ENCODE measurements around the gene RASD2. TPM values are rescaled to one million over a fixed set of nuclear protein-coding genes. Genes with fewer than 3 reads are reported as not detected.

RASD2 gene
- total RNA-seq, 3 donors from 2014 or later (not counting 1 experiment from before 2014, with no cell fraction given): 0.20 to 0.64 (median 0.20) TPM

- Histone ChIP-seq H3K27me3 (ENCODE audit: control insufficient read depth, insufficient read depth, low read length) (no peaks in the 10 kb centered on the region), H3K9me3 (ENCODE audit: control insufficient read depth, insufficient read depth, low read length) (no peaks in the 10 kb centered on the region), H3K36me3 (ENCODE audit: control insufficient read depth, insufficient read depth, low read length) (no peaks in the 10 kb centered on the region), H3K27ac (ENCODE audit: low read length) (no peak overlapping the region), H3K4me3 (ENCODE audit: low read length) (no peak overlapping the region), H3K4me1 (ENCODE audit: control insufficient read depth, insufficient read depth, low read length) (peaks cover 9% of the 10 kb centered on the region)
- intact Hi-C loops (cut with micrococcal nuclease): no loop called here
- Mint-ChIP-seq H3K27ac (no peak overlapping the region), H3K9me3 (no peaks in the 10 kb centered on the region), H3K4me1 (peaks cover 7 to 15% of the 10 kb centered on the region in 2 donors), H3K36me3 (no peaks in the 10 kb centered on the region), H3K4me3 (no peak overlapping the region), H3K27me3 (ENCODE audit: low read depth in 2 of 2) (peaks cover 0 to 10% of the 10 kb centered on the region in 2 donors)
- TF ChIP-seq CTCF (IDR thresholded peaks at IDR 0.05): no peak
- WGBS (ENCODE audit: insufficient coverage): 93% methylated on average over 2 of the region's 2 CpGs
- ATAC-seq (no peak), DNase-seq (no peak)
Measured at GRCh38 chr22:35553341-35553740, 12.7 kb downstream of the RASD2 start.

DNA sequence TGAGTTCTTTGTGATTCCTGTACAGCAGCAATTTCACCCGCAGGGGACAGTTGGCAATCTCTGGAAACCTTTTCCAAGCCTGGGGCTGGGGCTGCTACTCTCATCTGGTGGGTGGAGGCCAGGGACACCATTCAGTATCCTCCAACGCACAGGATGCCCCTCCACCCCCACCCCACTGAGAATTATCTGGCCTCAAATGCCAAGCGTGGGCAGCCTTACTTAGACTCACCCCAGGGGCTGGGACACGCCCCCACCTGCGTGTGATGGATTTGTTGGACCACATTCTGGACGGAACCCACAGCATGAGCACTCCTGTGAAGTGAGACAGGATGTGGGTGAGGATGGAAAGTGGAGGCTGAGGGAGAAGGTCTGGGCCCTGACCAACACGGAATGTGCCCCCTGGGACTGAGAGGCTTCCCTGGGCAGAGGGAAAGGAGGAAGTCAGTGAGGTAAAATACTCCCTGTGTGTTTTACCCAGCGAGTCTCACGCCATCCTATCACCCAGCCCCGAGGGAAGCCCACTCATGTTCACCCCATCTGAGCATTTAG lies 13.7 kb downstream of the RASD2 start:
- peaks cover 9% of the 10 kb centered on the region for H3K4me1 ChIP-seq (ENCODE audit: control insufficient read depth, insufficient read depth, low read length)
- no peak for DNase-seq
- H3K4me3 Mint-ChIP-seq: no peak overlapping the region
- no peak for TF ChIP-seq CTCF (IDR thresholded peaks at IDR 0.05)
- no peaks in the 10 kb centered on the region for H3K9me3 Mint-ChIP-seq
- no peaks in the 10 kb centered on the region for H3K36me3 Mint-ChIP-seq
- H3K27me3 Mint-ChIP-seq (ENCODE audit: low read depth in 2 of 2): peaks cover 0 to 5% of the 10 kb centered on the region in 2 donors
- no peak overlapping the region for H3K27ac ChIP-seq (ENCODE audit: low read length)
- no peaks in the 10 kb centered on the region for H3K27me3 ChIP-seq (ENCODE audit: control insufficient read depth, insufficient read depth, low read length)
- H3K36me3 ChIP-seq (ENCODE audit: control insufficient read depth, insufficient read depth, low read length): no peaks in the 10 kb centered on the region
- WGBS (ENCODE audit: insufficient coverage): 57% methylated on average over 10 of the region's 10 CpGs
- H3K9me3 ChIP-seq (ENCODE audit: control insufficient read depth, insufficient read depth, low read length): no peaks in the 10 kb centered on the region
- H3K4me1 Mint-ChIP-seq: peaks cover 7 to 12% of the 10 kb centered on the region in 2 donors
- intact Hi-C loops (cut with micrococcal nuclease): no loop called here
- no peak overlapping the region for H3K4me3 ChIP-seq (ENCODE audit: low read length)
- no peak for ATAC-seq
- H3K27ac Mint-ChIP-seq: no peak overlapping the region

GRCh38 chr22:35555483-35555890 lies 14.9 kb downstream of the RASD2 start:
- 89% methylated on average over 12 of the region's 13 CpGs for WGBS (ENCODE audit: insufficient coverage)
- DNase-seq: no peak
- intact Hi-C loops (cut with micrococcal nuclease): no loop called here

More at GRCh38 chr22:35555483-35555890, 14.9 kb downstream of the RASD2 start:
- no peak for TF ChIP-seq CTCF (IDR thresholded peaks at IDR 0.05)
- ATAC-seq: no peak
- no peak overlapping the region for H3K27ac ChIP-seq (ENCODE audit: low read length)
- H3K4me3 ChIP-seq (ENCODE audit: low read length): no peak overlapping the region
- no peaks in the 10 kb centered on the region for H3K36me3 ChIP-seq (ENCODE audit: control insufficient read depth, insufficient read depth, low read length)
- peaks cover 9% of the 10 kb centered on the region for H3K4me1 ChIP-seq (ENCODE audit: control insufficient read depth, insufficient read depth, low read length)
- Mint-ChIP-seq H3K4me3 (no peak overlapping the region), H3K27ac (no peak overlapping the region), H3K9me3 (no peaks in the 10 kb centered on the region), H3K27me3 (ENCODE audit: low read depth in 2 of 2) (peaks cover 8 to 10% of the 10 kb centered on the region in 2 donors), H3K36me3 (no peaks in the 10 kb centered on the region), H3K4me1 (peaks cover 7 to 12% of the 10 kb centered on the region in 2 donors)
- H3K9me3 ChIP-seq (ENCODE audit: control insufficient read depth, insufficient read depth, low read length): no peaks in the 10 kb centered on the region
- H3K27me3 ChIP-seq (ENCODE audit: control insufficient read depth, insufficient read depth, low read length): no peaks in the 10 kb centered on the region

Measured in natural killer cell (primary cell).